Measurements from ENCODE around the gene ZMYM3.

ZMYM3 gene

DNA sequence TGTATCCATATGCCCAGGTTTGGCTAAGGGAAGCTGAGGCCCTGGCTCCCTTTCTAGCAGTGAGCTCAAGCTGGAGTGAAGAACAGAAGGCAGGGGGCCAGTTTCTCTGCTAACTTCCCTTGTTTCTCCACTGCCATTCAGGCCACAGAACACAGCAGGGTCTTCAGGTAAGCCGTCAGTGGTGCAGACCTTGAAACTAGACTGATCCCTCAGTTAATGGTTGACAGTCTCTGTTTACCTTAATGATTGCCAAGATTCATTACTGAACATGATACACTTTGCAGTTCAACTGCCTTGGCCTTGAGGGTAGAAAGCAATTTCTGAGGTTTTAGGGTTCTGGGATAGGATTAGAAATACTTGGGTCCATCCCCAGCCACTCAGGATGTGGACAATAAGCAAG is 39.8 kb downstream of the ZMYM3 start:
- DNase-seq (ENCODE audit: low read depth): no peak

DNA sequence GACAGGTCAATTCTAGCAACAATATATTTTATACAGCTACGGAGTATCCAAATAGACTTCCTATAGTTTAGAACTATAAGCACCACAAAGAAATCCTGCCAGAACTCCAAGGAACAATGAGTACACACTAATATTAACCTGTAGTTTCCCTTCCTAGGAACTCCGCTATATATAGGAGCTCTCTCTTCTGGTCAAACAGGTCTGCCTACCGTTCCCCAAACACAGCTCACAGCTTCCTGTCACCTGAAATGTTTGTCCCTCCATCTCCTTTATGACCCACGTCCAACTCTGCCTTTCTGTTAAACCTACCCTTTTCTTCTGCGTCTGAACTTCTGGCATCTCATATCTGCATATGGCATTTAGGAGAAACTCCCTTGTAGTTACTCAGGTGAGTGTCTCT is 41.4 kb downstream of the ZMYM3 start:
- DNase-seq (ENCODE audit: low read depth): no peak

DNA sequence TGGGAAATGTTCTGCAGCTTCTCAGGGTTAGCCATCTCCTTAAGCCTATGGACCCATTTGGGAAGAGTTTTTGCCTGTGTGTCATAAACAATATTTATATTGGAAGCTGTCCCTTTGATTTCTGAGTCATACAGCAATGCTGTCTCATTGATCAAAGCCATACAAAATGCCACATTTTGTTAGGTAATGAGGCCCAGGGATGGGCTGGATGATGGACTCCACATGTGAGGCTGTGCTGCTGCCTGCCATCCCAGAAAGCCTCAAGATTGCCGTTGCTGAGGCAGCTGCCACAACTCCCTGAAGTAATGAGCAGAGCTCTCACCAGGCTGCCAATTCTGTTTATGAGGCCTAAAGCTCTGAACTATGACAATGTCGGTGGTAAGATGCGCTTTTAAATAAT is 43.1 kb downstream of the ZMYM3 start:
- no peak for DNase-seq (ENCODE audit: low read depth)

DNA sequence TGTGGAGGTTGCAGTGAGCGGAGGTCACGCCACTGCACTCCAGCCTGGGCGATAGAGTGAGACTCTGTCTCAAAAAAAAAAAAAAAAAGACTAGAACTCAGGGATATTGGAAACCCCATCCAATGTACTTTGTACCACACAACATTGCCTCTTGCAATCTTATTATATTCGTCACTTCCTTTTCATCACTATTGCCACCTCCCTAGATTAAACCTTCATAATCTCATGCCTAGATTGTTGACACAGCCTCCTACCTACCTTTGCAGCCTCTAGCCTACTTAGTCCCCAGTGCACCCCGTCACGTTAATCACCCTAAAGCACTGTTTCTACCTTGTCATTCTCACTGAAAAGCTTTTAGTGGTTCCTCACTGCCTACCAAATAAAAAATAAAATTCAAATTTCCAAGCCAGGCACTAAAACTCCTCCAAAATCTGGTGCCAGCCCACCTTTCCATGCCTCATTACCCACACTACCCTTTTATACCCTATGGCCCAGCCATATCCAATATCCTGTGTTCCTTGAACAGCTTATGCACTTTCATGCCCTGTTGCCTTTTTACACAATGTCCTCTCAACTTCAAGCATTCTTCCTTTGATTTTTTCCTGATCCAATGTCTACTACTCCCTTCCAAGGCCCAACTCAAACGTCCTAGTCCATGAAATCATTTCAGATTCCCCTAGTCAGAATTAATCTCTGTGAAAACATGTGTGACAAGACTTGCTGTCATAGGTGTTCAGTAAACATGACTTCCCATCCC is 54.5 kb downstream of the ZMYM3 start:
- DNase-seq (ENCODE audit: low read depth): no peak

DNA sequence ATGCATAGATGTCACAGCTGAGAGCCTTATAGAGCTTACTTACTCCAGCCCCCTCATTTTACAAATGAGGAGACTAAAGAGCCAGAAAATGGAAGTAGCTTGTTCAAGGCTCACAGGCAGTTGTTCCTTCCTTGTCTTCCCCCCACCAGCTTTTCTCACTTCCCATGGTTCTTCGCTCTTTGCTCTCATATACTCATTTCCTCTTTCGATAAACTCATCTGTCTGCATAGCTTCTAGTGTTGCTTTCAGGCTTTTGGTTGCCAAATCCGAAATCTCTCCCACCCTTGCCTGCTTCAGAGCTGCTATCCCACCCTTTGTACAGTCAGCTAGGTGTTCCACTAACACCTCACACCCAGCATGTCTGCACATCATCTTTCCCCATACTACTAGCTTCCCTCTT is 55.9 kb downstream of the ZMYM3 start:
- no peak for DNase-seq (ENCODE audit: low read depth)

DNA sequence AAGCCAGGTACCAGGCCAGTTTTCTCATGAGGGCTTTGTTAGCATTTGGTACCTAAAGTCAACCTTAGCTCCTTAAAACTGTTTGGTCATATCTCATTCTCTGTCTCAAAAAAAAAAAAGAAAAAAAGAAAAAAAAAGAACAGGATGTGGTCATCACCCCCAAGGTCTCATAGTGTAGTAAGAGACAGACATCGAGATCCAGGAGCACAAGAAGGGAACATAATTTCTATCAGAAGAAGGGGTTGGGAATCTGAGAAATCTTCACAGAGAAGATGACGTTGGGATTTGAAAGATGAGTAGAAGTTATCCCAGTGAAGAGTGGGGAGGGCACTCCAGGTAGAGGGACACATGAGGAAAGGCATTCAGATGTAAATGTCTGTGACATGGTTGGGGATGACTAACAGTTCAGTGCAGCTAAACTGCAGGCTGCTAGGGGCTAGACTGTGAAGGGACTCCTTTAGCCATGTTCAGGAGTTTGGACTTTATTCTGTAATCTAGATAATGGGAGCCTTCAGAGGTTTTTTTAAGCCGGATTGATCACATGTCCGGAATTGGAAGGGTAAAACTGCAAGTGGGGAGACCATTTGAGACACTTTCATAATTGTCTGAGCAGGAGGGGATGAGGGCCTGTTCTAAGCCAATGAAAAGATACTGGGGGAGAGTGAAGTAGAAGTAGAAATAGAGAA is 57.8 kb downstream of the ZMYM3 start:
- DNase-seq (ENCODE audit: low read depth): no peak

DNA sequence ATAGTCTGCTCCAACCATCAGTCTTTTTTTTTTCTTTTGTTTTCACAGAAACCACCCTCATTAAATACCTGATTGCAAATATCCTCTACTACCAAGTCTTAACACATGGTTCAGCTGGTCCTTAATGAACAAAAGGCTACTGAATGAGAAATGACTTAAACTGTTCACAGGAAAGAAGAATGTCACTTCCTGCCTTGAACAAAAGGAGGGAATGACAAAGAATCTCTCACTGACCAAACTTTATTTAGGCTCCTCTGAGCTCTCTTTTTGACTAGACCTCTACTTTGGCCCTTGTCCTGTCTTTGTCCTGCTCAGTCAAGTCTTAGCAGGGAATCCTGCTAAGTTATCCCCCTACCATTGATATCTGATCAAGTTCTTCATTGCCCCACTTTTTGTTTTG is 62.7 kb downstream of the ZMYM3 start:
- DNase-seq (ENCODE audit: low read depth): no peak

Data from HS-27A (cell line).